HepG2 (cell line): ENCODE measurements around the gene ZNF616. TPM values are rescaled to one million over a fixed set of nuclear protein-coding genes. Genes with fewer than 3 reads are reported as not detected.
A peak's percentile ranks its signal among the peaks of the same experiment; 100 is the strongest.

Source experiments
- CENPT ChIP-seq: sonication (generic); formaldehyde crosslinking; IDR thresholded peaks from 2 replicates; pipeline ENCODE4 v1.8.0; 2022; ENCODE audit warnings: low read depth, mild to moderate bottlenecking, moderate library complexity, missing genetic modification reagents
- FOSL2 ChIP-seq: sonication (generic); formaldehyde crosslinking; IDR thresholded peaks from 2 replicates; pipeline ENCODE4 v1.4.0; 2020; ENCODE audit warnings: missing genetic modification reagents
- FOXA3 ChIP-seq: IDR thresholded peaks from 2 replicates; pipeline ENCODE4 v1.6.1; 2016; ENCODE audit warnings: missing genetic modification reagents, missing compliant biosample characterization
- GTF3A ChIP-seq: sonication (generic); formaldehyde crosslinking; conservative IDR thresholded peaks from 2 replicates; pipeline ENCODE4 v1.4.0; 2020; ENCODE audit warnings: mild to moderate bottlenecking, missing genetic modification reagents
- POLR2A ChIP-seq, 2 experiments: IDR thresholded peaks; 2 replicates each; pipeline ENCODE4 v1.6.1; 2011; ENCODE audit warnings: low read depth in 2 of 2, low read length in 2 of 2, mild to moderate bottlenecking in 1 of 2, moderate library complexity in 1 of 2; ENCODE audit not compliant: insufficient read depth in 1 of 2
- PRDM10 ChIP-seq: sonication (generic); formaldehyde crosslinking; IDR thresholded peaks from 2 replicates; pipeline ENCODE4 v1.4.0; 2020; ENCODE audit warnings: low read depth, missing genetic modification reagents
- SKIL ChIP-seq: sonication (generic); formaldehyde crosslinking; IDR thresholded peaks from 2 replicates; pipeline ENCODE4 v1.8.0; 2022; ENCODE audit warnings: missing genetic modification reagents, mild to moderate bottlenecking, moderate library complexity, borderline replicate concordance
- ZBTB7B ChIP-seq: sonication (generic); formaldehyde crosslinking; IDR thresholded peaks from 2 replicates; pipeline ENCODE4 v1.4.0; 2020; ENCODE audit warnings: missing genetic modification reagents
- ZMYM2 ChIP-seq: sonication (generic); formaldehyde crosslinking; IDR thresholded peaks from 2 replicates; pipeline ENCODE4 v1.8.0; 2022; ENCODE audit warnings: mild to moderate bottlenecking, missing genetic modification reagents
- ZNF121 ChIP-seq: sonication (generic); formaldehyde crosslinking; IDR thresholded peaks from 2 replicates; pipeline ENCODE4 v1.5.0; 2020; ENCODE audit warnings: mild to moderate bottlenecking, missing genetic modification reagents
- ZNF333 ChIP-seq: sonication (generic); formaldehyde crosslinking; IDR thresholded peaks from 2 replicates; pipeline ENCODE4 v1.4.0; 2020; ENCODE audit warnings: mild to moderate bottlenecking, missing genetic modification reagents, borderline replicate concordance
- ZNF337 ChIP-seq: sonication (generic); formaldehyde crosslinking; IDR thresholded peaks from 2 replicates; pipeline ENCODE4 v1.5.1; 2020; ENCODE audit warnings: missing genetic modification reagents, low read depth, mild to moderate bottlenecking, borderline replicate concordance
- ZNF383 ChIP-seq: sonication (generic); formaldehyde crosslinking; IDR thresholded peaks from 2 replicates; pipeline ENCODE4 v1.4.0; 2020; ENCODE audit warnings: missing genetic modification reagents, mild to moderate bottlenecking, borderline replicate concordance
- ZNF460 ChIP-seq: sonication (generic); formaldehyde crosslinking; IDR thresholded peaks from 2 replicates; pipeline ENCODE4 v1.5.1; 2020; ENCODE audit warnings: missing genetic modification reagents, mild to moderate bottlenecking, borderline replicate concordance
- ZNF660 ChIP-seq: sonication (generic); formaldehyde crosslinking; IDR thresholded peaks from 2 replicates; pipeline ENCODE4 v1.5.1; 2020; ENCODE audit warnings: mild to moderate bottlenecking, low read depth, missing genetic modification reagents, borderline replicate concordance
- ZNF800 ChIP-seq: sonication (generic); formaldehyde crosslinking; IDR thresholded peaks from 2 replicates; pipeline ENCODE4 v1.4.0; 2020; ENCODE audit warnings: missing genetic modification reagents
- ZSCAN30 ChIP-seq: sonication (generic); formaldehyde crosslinking; IDR thresholded peaks from 2 replicates; pipeline ENCODE4 v1.5.0; 2020; ENCODE audit warnings: mild to moderate bottlenecking, missing genetic modification reagents
- polyA plus RNA-seq, 8 experiments: library from polyadenylated mRNA; depleted of rRNA in 3 of 8; stranded (reverse) in 7 of 8; unstranded in 1 of 8; fragments of >200 nt; fragmentation: Illumina TruSeq in 4 of 8; extraction: Trizol in 4 of 8; gene quantifications; 2 replicates each; pipeline versions ENCODE4 v1.2.1 to v1.2.3, GENCODE V29; 2011 to 2016; ENCODE audit warnings: low read depth in 4 of 8, missing spikeins in 1 of 8, mixed read lengths in 1 of 8; ENCODE audit not compliant: insufficient read depth in 1 of 8
- total RNA-seq, 5 experiments: library from RNA; depleted of rRNA; stranded (reverse); fragments of >200 nt; fragmentation: Illumina TruSeq; extraction: Trizol; gene quantifications; 2 replicates each; pipeline ENCODE4 v1.2.3, GENCODE V29; 2016; ENCODE audit warnings: low read depth in 1 of 5
- TF ChIP-seq, protein P1 (sequence below): sonication (generic); formaldehyde crosslinking; IDR thresholded peaks from 2 replicates; pipeline ENCODE4 v1.4.0; 2020; ENCODE audit warnings: missing genetic modification reagents, mild to moderate bottlenecking, borderline replicate concordance
- TF ChIP-seq, protein P2 (sequence below): sonication (generic); formaldehyde crosslinking; IDR thresholded peaks from 2 replicates; pipeline ENCODE4 v1.9.0; 2022; ENCODE audit warnings: low read depth, missing genetic modification reagents

Gene ZNF616
- total and polyA plus RNA-seq, 2 of the 13 experiments (the other 11 are each of a cell fraction or from before 2014, with no cell fraction given) = 2.2 to 10.4 TPM

GRCh38 chr19:52099497-52100138 is 40.1 kb downstream of the ZNF616 start (continued):
- TF ChIP-seq GTF3A (CRISPR knock-in tag) (no peak), POLR2A (IDR thresholded peaks at IDR 0.05; ENCODE audit: insufficient read depth in 1 of 2, low read depth in 2 of 2, low read length in 2 of 2) (no peak), CENPT (CRISPR knock-in tag) (no peak), FOXA3 (CRISPR knock-in tag) (peak; percentile 44; the same call in 1 of the 2 replicates), ZNF333 (no peak), SKIL (CRISPR knock-in tag) (no peak), ZMYM2 (CRISPR knock-in tag) (no peak), ZNF337 (no peak), PRDM10 (CRISPR knock-in tag) (no peak), FOSL2 (peak; percentile 99), ZNF460 (CRISPR knock-in tag) (no peak), ZNF121 (no peak), ZNF800 (CRISPR knock-in tag) (no peak), ZNF660 (no peak), ZSCAN30 (no peak), ZNF383 (CRISPR knock-in tag) (no peak), ZBTB7B (CRISPR knock-in tag) (no peak)
- TF ChIP-seq, protein P1, sequence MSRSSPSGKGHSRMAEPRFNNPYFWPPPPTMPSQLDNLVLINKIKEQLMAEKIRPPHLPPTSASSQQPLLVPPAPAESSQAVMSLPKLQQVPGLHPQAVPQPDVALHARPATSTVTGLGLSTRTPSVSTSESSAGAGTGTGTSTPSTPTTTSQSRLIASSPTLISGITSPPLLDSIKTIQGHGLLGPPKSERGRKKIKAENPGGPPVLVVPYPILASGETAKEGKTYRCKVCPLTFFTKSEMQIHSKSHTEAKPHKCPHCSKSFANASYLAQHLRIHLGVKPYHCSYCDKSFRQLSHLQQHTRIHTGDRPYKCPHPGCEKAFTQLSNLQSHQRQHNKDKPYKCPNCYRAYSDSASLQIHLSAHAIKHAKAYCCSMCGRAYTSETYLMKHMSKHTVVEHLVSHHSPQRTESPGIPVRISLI (CRISPR knock-in tag) = no peak
- TF ChIP-seq, protein P2, sequence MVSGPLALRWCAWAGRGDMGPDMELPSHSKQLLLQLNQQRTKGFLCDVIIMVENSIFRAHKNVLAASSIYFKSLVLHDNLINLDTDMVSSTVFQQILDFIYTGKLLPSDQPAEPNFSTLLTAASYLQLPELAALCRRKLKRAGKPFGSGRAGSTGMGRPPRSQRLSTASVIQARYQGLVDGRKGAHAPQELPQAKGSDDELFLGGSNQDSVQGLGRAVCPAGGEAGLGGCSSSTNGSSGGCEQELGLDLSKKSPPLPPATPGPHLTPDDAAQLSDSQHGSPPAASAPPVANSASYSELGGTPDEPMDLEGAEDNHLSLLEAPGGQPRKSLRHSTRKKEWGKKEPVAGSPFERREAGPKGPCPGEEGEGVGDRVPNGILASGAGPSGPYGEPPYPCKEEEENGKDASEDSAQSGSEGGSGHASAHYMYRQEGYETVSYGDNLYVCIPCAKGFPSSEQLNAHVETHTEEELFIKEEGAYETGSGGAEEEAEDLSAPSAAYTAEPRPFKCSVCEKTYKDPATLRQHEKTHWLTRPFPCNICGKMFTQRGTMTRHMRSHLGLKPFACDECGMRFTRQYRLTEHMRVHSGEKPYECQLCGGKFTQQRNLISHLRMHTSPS = no peak
